Measurements from ENCODE around the gene RNU1-1.
"Not testable (repeated sequence)": the region's sequence is repeated elsewhere in the genome, so short reads cannot be mapped to it uniquely, and the experiment has no call there.

The RNU1-1 gene

GRCh38 chr1:16491056-16491675 is 22.9 kb downstream of the RNU1-1 start:
- no peak for DNase-seq

GRCh38 chr1:16489195-16489880 is 24.7 kb downstream of the RNU1-1 start:
- DNase-seq: not testable (repeated sequence)

GRCh38 chr1:16487011-16487410 is 27.1 kb downstream of the RNU1-1 start:
- DNase-seq: not testable (repeated sequence)

GRCh38 chr1:16486316-16486715 is 27.8 kb downstream of the RNU1-1 start:
- not testable (repeated sequence) for DNase-seq

- no peak for DNase-seq
Measured at GRCh38 chr1:16484931-16485330, 29.2 kb downstream of the RNU1-1 start.

GRCh38 chr1:16484501-16484835 is 29.6 kb downstream of the RNU1-1 start:
- no peak for DNase-seq

- DNase-seq: not testable (repeated sequence)
Measured at GRCh38 chr1:16483639-16484500, 30.2 kb downstream of the RNU1-1 start.

GRCh38 chr1:16483146-16483545 is 30.9 kb downstream of the RNU1-1 start:
- DNase-seq: not testable (repeated sequence)

GRCh38 chr1:16478091-16478490 is 36.0 kb downstream of the RNU1-1 start:
- DNase-seq: no peak

GRCh38 chr1:16475771-16476770 is 38.0 kb downstream of the RNU1-1 start:
- not testable (repeated sequence) for DNase-seq

- DNase-seq: not testable (repeated sequence)
Measured at GRCh38 chr1:16474891-16475290, 39.2 kb downstream of the RNU1-1 start.

- DNase-seq: no peak
Measured at GRCh38 chr1:16474166-16474800, 39.8 kb downstream of the RNU1-1 start.

- no peak for DNase-seq
Measured at GRCh38 chr1:16468558-16468957, 45.5 kb downstream of the RNU1-1 start.

- DNase-seq: no peak
Measured at GRCh38 chr1:16464917-16465625, 49.0 kb downstream of the RNU1-1 start.
